ENCODE data around the gene ARID1B. TPM values are rescaled to one million over a fixed set of nuclear protein-coding genes. Genes with fewer than 3 reads are reported as not detected.

ARID1B gene
- 66.2 and 97.2 TPM in 2 replicates for total RNA-seq (ENCODE audit: low replicate concordance)
- long read RNA-seq, full-length matches to known transcripts: 15 of 36 reads
- long read RNA-seq, partial matches to known transcripts: 10 of 36 reads
- long read RNA-seq, other reads (novel, unspliced or antisense): 11 of 36 reads

GRCh38 chr6:156776840-156777576 is at the start of gene ARID1B:
TSS of gene ARID1B (plus strand) at chr6:156777378. CDS start at chr6:156777681, 303 bp downstream.
- TF ChIP-seq, protein P1, sequence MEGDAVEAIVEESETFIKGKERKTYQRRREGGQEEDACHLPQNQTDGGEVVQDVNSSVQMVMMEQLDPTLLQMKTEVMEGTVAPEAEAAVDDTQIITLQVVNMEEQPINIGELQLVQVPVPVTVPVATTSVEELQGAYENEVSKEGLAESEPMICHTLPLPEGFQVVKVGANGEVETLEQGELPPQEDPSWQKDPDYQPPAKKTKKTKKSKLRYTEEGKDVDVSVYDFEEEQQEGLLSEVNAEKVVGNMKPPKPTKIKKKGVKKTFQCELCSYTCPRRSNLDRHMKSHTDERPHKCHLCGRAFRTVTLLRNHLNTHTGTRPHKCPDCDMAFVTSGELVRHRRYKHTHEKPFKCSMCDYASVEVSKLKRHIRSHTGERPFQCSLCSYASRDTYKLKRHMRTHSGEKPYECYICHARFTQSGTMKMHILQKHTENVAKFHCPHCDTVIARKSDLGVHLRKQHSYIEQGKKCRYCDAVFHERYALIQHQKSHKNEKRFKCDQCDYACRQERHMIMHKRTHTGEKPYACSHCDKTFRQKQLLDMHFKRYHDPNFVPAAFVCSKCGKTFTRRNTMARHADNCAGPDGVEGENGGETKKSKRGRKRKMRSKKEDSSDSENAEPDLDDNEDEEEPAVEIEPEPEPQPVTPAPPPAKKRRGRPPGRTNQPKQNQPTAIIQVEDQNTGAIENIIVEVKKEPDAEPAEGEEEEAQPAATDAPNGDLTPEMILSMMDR (conservative IDR thresholded peaks at IDR 0.05): no peak
- DNase-seq (ENCODE audit: extremely low spot score, unreplicated experiment): peak; percentile 87
- H3K9me3 Mint-ChIP-seq: no peaks in the 10 kb centered on the region
- H3K4me1 Mint-ChIP-seq (ENCODE audit: unreplicated experiment): peaks cover 46% of the 10 kb centered on the region
- peak within 1 kb of the TSS; percentile 98 for H3K4me3 Mint-ChIP-seq
- H3K27me3 Mint-ChIP-seq: no peaks in the 10 kb centered on the region
- H3K27ac Mint-ChIP-seq: peak within 1 kb of the TSS; percentile 96
- H3K36me3 Mint-ChIP-seq: no peaks in the 10 kb centered on the region

DNA sequence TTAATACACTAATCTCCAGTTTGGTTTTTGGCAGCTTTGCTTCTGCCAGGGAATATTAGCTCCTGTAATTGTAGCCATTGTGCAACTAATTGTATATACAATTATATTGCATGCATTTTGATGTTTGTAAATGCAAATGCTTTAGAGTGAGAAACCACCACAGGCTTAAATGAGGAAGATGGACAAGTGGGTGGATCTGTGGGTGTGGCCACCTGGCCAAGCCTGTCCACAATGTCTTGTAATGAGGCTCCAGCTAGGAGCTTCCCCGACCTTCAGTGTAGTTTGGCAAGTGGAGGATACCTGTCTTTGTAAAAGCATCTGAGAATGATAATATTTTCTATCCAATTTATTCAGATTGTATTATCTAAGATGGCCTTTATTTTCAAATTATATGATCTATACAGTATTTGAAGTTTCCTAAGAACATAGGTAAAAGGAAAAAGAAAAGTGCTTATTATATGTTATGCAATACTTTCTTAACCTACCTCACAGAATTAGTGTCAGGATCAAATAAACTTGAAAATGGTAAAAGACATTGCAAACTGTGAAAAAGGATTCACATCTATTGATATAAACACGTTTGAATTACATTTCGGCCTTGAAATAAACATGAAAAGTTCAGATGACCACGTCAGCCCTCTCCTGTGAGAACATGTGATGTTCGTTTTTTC is 49.3 kb upstream of the ARID1B start:
- Mint-ChIP-seq H3K4me1 (ENCODE audit: unreplicated experiment) (peaks cover 5% of the 10 kb centered on the region), H3K27ac (no peak overlapping the region), H3K27me3 (no peaks in the 10 kb centered on the region), H3K4me3 (no peak overlapping the region), H3K9me3 (no peaks in the 10 kb centered on the region), H3K36me3 (no peaks in the 10 kb centered on the region)
- DNase-seq (ENCODE audit: extremely low spot score, unreplicated experiment): no peak
- TF ChIP-seq, protein P1 (conservative IDR thresholded peaks at IDR 0.05): no peak

DNA sequence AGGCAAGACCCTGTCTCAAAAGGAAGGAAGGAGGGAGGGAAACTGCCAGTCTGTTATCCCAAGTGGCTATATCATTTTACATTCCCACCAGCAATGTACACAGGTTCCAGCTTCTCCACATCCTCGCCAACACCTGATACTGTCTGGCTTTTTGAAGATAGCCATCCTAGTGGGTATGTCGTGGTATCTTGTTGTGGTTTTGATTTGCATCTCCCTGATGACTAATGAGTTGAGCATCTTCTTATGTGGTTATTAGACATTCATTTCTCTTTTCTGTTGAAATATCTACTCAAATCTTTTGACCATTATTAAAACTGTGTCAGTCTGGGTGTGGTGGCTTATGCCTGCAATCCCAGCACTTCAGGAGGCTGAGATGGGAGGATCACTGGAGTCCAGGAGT is 47.9 kb upstream of the ARID1B start:
- Mint-ChIP-seq H3K4me1 (ENCODE audit: unreplicated experiment) (peaks cover 5% of the 10 kb centered on the region), H3K4me3 (no peak overlapping the region), H3K27ac (no peak overlapping the region)

GRCh38 chr6:156731396-156731795 is 45.8 kb upstream of the ARID1B start:
- TF ChIP-seq, protein P1 (conservative IDR thresholded peaks at IDR 0.05): no peak
- no peaks in the 10 kb centered on the region for H3K36me3 Mint-ChIP-seq
- DNase-seq (ENCODE audit: extremely low spot score, unreplicated experiment): no peak
- H3K27me3 Mint-ChIP-seq: no peaks in the 10 kb centered on the region
- no peak overlapping the region for H3K4me3 Mint-ChIP-seq
- no peaks in the 10 kb centered on the region for H3K9me3 Mint-ChIP-seq
- no peak overlapping the region for H3K27ac Mint-ChIP-seq
- peaks cover 5% of the 10 kb centered on the region for H3K4me1 Mint-ChIP-seq (ENCODE audit: unreplicated experiment)

More for the DNA sequence above, 47.9 kb upstream of the ARID1B start:
- H3K9me3 Mint-ChIP-seq: no peaks in the 10 kb centered on the region
- no peaks in the 10 kb centered on the region for H3K27me3 Mint-ChIP-seq
- H3K36me3 Mint-ChIP-seq: no peaks in the 10 kb centered on the region
- no peak for DNase-seq (ENCODE audit: extremely low spot score, unreplicated experiment)
- TF ChIP-seq, protein P1 (conservative IDR thresholded peaks at IDR 0.05): no peak

- Mint-ChIP-seq H3K4me3 (no peak overlapping the region), H3K36me3 (no peaks in the 10 kb centered on the region), H3K4me1 (ENCODE audit: unreplicated experiment) (peaks cover 6% of the 10 kb centered on the region), H3K9me3 (peaks cover 5% of the 10 kb centered on the region), H3K27ac (no peak overlapping the region), H3K27me3 (no peaks in the 10 kb centered on the region)
- DNase-seq (ENCODE audit: extremely low spot score, unreplicated experiment): no peak
- TF ChIP-seq, protein P1 (conservative IDR thresholded peaks at IDR 0.05): no peak
Measured at GRCh38 chr6:156735751-156736150, 41.4 kb upstream of the ARID1B start.
